ENCODE data around the gene GDF10. TPM values are rescaled to one million over a fixed set of nuclear protein-coding genes. Genes with fewer than 3 reads are reported as not detected.

The GDF10 gene
- total and polyA plus RNA-seq, 2 of the 8 experiments (the other 6 are each of a cell fraction or from before 2014, with no cell fraction given), result 0.19 to 0.32 TPM

- Histone ChIP-seq H3K4ac (replicated peaks; ENCODE audit: insufficient read length, low read depth, low read length) (no peak overlapping the region), H3K14ac (ENCODE audit: insufficient read length) (no peak overlapping the region), H4K5ac (ENCODE audit: insufficient read length, low read depth, low read length) (no peak overlapping the region), H3K4me1 (replicated peaks in 1 of 4; ENCODE audit: control insufficient read depth in 3 of 4, insufficient read depth in 4 of 4, low read length in 3 of 4) (no peaks in the 10 kb centered on the region; a peak in 2 of 7 replicates), H3K79me1 (ENCODE audit: low read depth, low read length) (no peaks in the 10 kb centered on the region), H2BK120ac (replicated peaks; ENCODE audit: low read depth, low read length) (no peak overlapping the region), H2AFZ (ENCODE audit: low read length) (no peak overlapping the region), H3K36me3 (ENCODE audit: control insufficient read depth in 2 of 4, insufficient read depth in 4 of 4, low read length in 3 of 4) (no peaks in the 10 kb centered on the region), H3K4me3 (ENCODE audit: extremely low read depth in 1 of 4, insufficient read depth in 2 of 4, low read depth in 3 of 4, low read length in 4 of 4) (no peak overlapping the region), H3K9me3 (ENCODE audit: insufficient read depth in 2 of 2, low read depth in 1 of 2, low read length in 1 of 2) (no peaks in the 10 kb centered on the region), H2BK5ac (ENCODE audit: low read depth, low read length) (no peak overlapping the region), H2BK20ac (ENCODE audit: low read length) (no peak overlapping the region), H4K8ac (ENCODE audit: extremely low read depth, insufficient read depth, low read length) (no peak overlapping the region), H3K18ac (ENCODE audit: extremely low read depth, low read length) (no peak overlapping the region), H4K20me1 (replicated peaks in 1 of 2; ENCODE audit: control insufficient read depth in 1 of 2, insufficient read depth in 2 of 2, low read length in 2 of 2) (no peaks in the 10 kb centered on the region), H3K27ac (ENCODE audit: low read depth, low read length) (no peak overlapping the region), H2BK12ac (ENCODE audit: low read depth, low read length) (no peak overlapping the region), H3K23me2 (ENCODE audit: low read depth, low read length) (no peaks in the 10 kb centered on the region), H3K79me2 (ENCODE audit: control insufficient read depth in 1 of 2, insufficient read depth in 2 of 2, low read length in 2 of 2) (no peaks in the 10 kb centered on the region), H3K56ac (replicated peaks; ENCODE audit: insufficient read length, low read depth, low read length) (no peak overlapping the region), H3K4me2 (ENCODE audit: insufficient read depth in 1 of 2, low read depth in 2 of 2, low read length in 2 of 2) (no peak overlapping the region), H3K9ac (replicated peaks in 1 of 4; ENCODE audit: extremely low read depth in 1 of 4, low read depth in 3 of 4, low read length in 3 of 4) (no peak overlapping the region), H3K27me3 (replicated peaks in 1 of 4; ENCODE audit: control insufficient read depth in 3 of 4, extremely low read depth in 1 of 4, insufficient read depth in 3 of 4, low read length in 3 of 4) (no peaks in the 10 kb centered on the region), H4K91ac (replicated peaks; ENCODE audit: insufficient read length, low read length) (no peak overlapping the region), H2AK5ac (ENCODE audit: low read depth, low read length) (no peak overlapping the region), H2BK15ac (ENCODE audit: low read length) (no peak overlapping the region), H3K23ac (ENCODE audit: insufficient read length) (no peak overlapping the region)
- ChIA-PET POLR2A (ENCODE audit: partially characterized antibody) (no interaction called here), CTCF (ENCODE audit: partially characterized antibody) (interaction anchor here (1.3 to 1.5 kb wide), 2 partner anchors 16 to 18 kb away, joined by 3 read pairs; no protein-coding TSS in a partner anchor)
- 89% methylated on average over 5 of the region's 5 CpGs; no CpG with 5 or more reads in 1 of the 2 experiments for WGBS, 2 experiments (ENCODE audit: extremely low coverage in 1 of 2, insufficient coverage in 1 of 2, insufficient read length in 1 of 2, insufficient replicate concordance in 2 of 2, low coverage in 1 of 2, low lambda C conversion rate in 2 of 2, missing lambda C conversion rate in 1 of 2)
- FAIRE-seq (no peak), DNase-seq (ENCODE audit: low read depth in 1 of 2, low spot score in 2 of 2) (no peak)
- no peak for TF ChIP-seq CBX5 (IDR thresholded peaks at IDR 0.05; ENCODE audit: low read depth, low read length)
- TF ChIP-seq JUN (IDR thresholded peaks at IDR 0.05; ENCODE audit: low read depth, low read length), result no peak
- TF ChIP-seq SP2 (IDR thresholded peaks at IDR 0.05; ENCODE audit: low read length), result no peak
- no peak for TF ChIP-seq SP4 (IDR thresholded peaks at IDR 0.05; ENCODE audit: low read length)
- no peak for TF ChIP-seq MAX (IDR thresholded peaks at IDR 0.05)
- TF ChIP-seq CBX8 (IDR thresholded peaks at IDR 0.05; ENCODE audit: borderline replicate concordance, low read depth, low read length), result no peak
- TF ChIP-seq TEAD4 (IDR thresholded peaks at IDR 0.05; ENCODE audit: low read depth, low read length), result no peak
- TF ChIP-seq GTF2F1 (IDR thresholded peaks at IDR 0.05; ENCODE audit: borderline replicate concordance, low read depth, low read length), result no peak
- no peak for TF ChIP-seq RFX5 (IDR thresholded peaks at IDR 0.05; ENCODE audit: borderline replicate concordance, low read depth, low read length)
- no peak for TF ChIP-seq SIN3A (conservative IDR thresholded peaks at IDR 0.05 in 1 of 2, IDR thresholded peaks at IDR 0.05 in 1 of 2; ENCODE audit: low read depth in 1 of 2, low read length in 2 of 2)
- no peak for TF ChIP-seq SAP30 (IDR thresholded peaks at IDR 0.05; ENCODE audit: insufficient read depth, insufficient replicate concordance, low read length)
- no peak for TF ChIP-seq USF2 (IDR thresholded peaks at IDR 0.05; ENCODE audit: low read length)
- TF ChIP-seq SIX5 (IDR thresholded peaks at IDR 0.05; ENCODE audit: low read depth, low read length), result no peak
- TF ChIP-seq BCL11A (IDR thresholded peaks at IDR 0.05; ENCODE audit: low read depth in 2 of 2, low read length in 2 of 2), result no peak
These were observed 35.9 kb downstream of the GDF10 start for GRCh38 chr10:47335906-47336305.
